Neural crest cell (in vitro differentiated cells): ENCODE measurements around the gene DYNC1H1. TPM values are rescaled to one million over a fixed set of nuclear protein-coding genes. Genes with fewer than 3 reads are reported as not detected.

ENCODE experiments used
- DNase-seq: peaks from one replicate; pipeline ENCODE4 v3.0.0; 2021; ENCODE audit warnings: low read depth, mixed read lengths, low spot score
- H3K27ac Mint-ChIP-seq: one replicate; pipeline ENCODE4 v1.8.0; 2021; ENCODE audit warnings: mild to moderate bottlenecking, mixed read lengths; ENCODE audit not compliant: unreplicated experiment
- H3K27me3 Mint-ChIP-seq: 2 replicates; pipeline ENCODE4 v1.8.0; 2021; ENCODE audit warnings: low read depth, mild to moderate bottlenecking, mixed read lengths
- H3K36me3 Mint-ChIP-seq: 2 replicates; pipeline ENCODE4 v1.8.0; 2021; ENCODE audit warnings: low read depth, mild to moderate bottlenecking, mixed read lengths
- H3K4me1 Mint-ChIP-seq: 2 replicates; pipeline ENCODE4 v1.8.0; 2021; ENCODE audit warnings: mixed read lengths
- H3K4me3 Mint-ChIP-seq: one replicate; pipeline ENCODE4 v1.8.0; 2021; ENCODE audit warnings: mild to moderate bottlenecking, mixed read lengths
- H3K9me3 Mint-ChIP-seq: 2 replicates; pipeline ENCODE4 v1.8.0; 2021; ENCODE audit warnings: mixed read lengths
- total RNA-seq: library from RNA; stranded (reverse); gene quantifications from 2 replicates; pipeline ENCODE4 v1.2.1, GENCODE V29; 2021
- TF ChIP-seq, protein P1 (sequence below): fragments of 200-600 bp; sonication (generic); conservative IDR thresholded peaks from 2 replicates; pipeline ENCODE4 v1.5.0; 2021; ENCODE audit warnings: antibody characterized with exemption, mild to moderate bottlenecking

DYNC1H1 gene
- total RNA-seq, 1 donor from 2014 or later, result 528 TPM

DNA sequence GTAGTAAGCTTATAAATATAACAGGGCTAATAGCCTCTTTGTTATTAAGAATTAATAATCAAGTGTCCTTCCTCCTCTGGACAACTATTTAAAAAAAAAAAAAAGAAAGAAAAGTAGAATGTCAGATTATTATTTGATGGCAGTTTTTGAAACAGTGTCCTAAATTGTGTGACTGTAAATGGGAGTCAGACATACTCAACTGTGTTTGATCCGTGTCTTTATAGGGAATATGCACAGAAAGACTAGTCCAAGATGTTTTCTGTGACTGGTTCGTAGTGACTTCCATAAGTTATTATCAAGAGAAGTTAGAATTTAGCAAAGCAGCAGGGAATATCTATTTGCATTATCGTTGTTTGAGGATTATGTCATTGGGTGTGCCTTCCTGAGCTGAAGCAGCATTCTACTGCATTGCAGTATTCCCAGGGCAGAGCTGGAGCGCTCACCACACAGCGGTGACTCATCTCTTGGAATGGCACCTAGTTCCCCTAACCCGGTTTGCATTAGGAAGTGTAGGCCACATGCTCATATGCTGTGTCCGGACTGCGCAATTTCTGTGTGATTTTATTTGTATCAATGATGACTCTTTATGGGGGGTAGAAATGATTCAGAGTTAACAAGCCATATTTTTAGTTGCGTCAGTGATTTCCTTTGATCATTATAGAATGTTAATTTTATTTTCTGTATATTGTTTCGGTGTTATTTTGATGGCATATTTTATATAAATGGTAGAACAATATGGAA lies 7.9 kb downstream of the DYNC1H1 start:
- TF ChIP-seq, protein P1, sequence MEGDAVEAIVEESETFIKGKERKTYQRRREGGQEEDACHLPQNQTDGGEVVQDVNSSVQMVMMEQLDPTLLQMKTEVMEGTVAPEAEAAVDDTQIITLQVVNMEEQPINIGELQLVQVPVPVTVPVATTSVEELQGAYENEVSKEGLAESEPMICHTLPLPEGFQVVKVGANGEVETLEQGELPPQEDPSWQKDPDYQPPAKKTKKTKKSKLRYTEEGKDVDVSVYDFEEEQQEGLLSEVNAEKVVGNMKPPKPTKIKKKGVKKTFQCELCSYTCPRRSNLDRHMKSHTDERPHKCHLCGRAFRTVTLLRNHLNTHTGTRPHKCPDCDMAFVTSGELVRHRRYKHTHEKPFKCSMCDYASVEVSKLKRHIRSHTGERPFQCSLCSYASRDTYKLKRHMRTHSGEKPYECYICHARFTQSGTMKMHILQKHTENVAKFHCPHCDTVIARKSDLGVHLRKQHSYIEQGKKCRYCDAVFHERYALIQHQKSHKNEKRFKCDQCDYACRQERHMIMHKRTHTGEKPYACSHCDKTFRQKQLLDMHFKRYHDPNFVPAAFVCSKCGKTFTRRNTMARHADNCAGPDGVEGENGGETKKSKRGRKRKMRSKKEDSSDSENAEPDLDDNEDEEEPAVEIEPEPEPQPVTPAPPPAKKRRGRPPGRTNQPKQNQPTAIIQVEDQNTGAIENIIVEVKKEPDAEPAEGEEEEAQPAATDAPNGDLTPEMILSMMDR, result no peak
- H3K27me3 Mint-ChIP-seq, result no peaks in the 10 kb centered on the region
- H3K4me1 Mint-ChIP-seq, result peaks cover 28% of the 10 kb centered on the region
- no peak overlapping the region for H3K27ac Mint-ChIP-seq
- H3K4me3 Mint-ChIP-seq, result no peak overlapping the region
- H3K9me3 Mint-ChIP-seq, result no peaks in the 10 kb centered on the region
- DNase-seq, result no peak
- H3K36me3 Mint-ChIP-seq, result peaks cover 6% of the 10 kb centered on the region

DNA sequence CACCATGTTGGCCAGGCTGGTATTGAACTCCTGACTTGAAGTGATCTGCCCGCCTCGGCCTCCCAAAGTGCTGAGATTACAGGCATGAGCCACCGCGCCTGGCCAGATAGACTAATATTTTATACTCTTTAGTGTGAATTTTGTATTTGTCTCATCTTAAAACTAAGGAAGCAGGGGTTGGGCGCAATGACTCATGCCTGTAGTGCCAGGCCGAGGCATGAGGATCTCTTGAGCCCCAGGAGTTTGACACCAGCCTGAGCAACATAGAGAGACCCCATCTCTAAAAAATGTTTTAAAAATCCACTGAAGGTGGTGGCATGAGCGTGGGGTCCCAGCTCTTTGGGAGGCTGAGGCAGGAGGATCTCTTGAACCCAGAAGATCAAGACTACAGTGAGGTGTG lies 9.0 kb downstream of the DYNC1H1 start:
- H3K36me3 Mint-ChIP-seq, result peaks cover 2% of the 10 kb centered on the region
- H3K27me3 Mint-ChIP-seq, result no peaks in the 10 kb centered on the region
- H3K4me3 Mint-ChIP-seq, result no peak overlapping the region
- H3K4me1 Mint-ChIP-seq, result peaks cover 23% of the 10 kb centered on the region
- H3K9me3 Mint-ChIP-seq, result no peaks in the 10 kb centered on the region
- no peak for DNase-seq
- TF ChIP-seq, protein P1, result no peak
- H3K27ac Mint-ChIP-seq, result no peak overlapping the region

DNA sequence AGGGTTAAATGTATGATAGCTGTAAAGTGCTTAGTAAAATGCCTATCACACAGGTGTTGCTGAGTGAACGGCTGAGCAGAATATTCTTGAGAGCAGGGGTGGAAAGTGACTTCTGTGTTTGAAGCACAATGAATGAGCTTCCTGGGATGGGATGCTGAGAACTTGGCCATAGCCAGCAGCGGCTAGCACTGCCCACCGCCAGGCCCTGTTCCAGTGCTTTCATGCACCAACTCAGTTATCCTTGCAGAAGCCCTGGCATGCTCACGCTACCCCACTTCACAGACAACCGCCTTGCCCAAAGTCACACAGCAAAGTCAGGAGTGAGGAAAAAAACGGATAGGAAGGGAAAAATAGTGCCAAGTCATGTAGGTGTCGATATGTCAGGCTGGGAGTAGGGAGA lies 10.9 kb downstream of the DYNC1H1 start:
- Mint-ChIP-seq H3K27me3 (no peaks in the 10 kb centered on the region), H3K9me3 (no peaks in the 10 kb centered on the region), H3K4me3 (no peak overlapping the region), H3K4me1 (peaks cover 15% of the 10 kb centered on the region), H3K27ac (peak overlapping the region; percentile 3), H3K36me3 (peaks cover 3% of the 10 kb centered on the region)
- TF ChIP-seq, protein P1, result no peak
- no peak for DNase-seq

DNA sequence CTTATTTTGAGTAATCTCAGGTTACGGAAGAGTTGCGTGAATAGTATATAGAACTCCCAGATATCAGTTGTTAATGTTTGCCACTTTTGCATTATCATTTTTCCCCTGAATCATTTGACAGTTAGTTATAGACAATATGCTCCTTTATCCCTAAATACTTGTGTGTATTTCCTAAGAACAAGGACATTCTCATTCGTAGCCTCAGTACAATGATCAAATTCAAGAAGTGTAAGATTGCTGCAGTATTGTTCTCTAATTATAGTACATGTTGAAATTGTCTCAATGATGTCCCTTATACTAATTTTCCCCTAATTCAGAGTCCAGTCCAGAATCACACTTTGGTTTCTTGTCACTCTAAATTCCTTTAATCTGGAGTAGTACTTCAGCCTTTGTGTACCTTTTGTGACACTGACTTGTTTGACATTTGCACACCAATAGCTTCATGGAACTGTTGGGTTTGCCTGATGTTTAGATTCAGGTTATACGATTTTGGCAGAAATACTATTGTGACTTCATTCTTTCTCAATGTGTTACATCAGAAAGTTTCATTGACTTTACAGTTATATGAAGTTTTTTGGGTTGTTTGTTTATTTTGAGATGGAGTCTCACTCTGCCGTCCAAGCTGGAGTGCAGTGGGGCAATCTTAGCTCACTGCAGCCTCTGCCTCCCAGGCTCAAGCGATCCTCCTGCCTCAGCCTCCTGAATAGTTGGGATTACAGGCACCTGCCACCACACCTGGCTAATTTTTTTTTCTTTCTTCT lies 13.1 kb downstream of the DYNC1H1 start:
- no peaks in the 10 kb centered on the region for H3K27me3 Mint-ChIP-seq
- TF ChIP-seq, protein P1, result no peak
- no peaks in the 10 kb centered on the region for H3K9me3 Mint-ChIP-seq
- H3K4me1 Mint-ChIP-seq, result peaks cover 5% of the 10 kb centered on the region
- no peak overlapping the region for H3K4me3 Mint-ChIP-seq
- H3K27ac Mint-ChIP-seq, result no peak overlapping the region
- DNase-seq, result no peak
- peaks cover 12% of the 10 kb centered on the region for H3K36me3 Mint-ChIP-seq

DNA sequence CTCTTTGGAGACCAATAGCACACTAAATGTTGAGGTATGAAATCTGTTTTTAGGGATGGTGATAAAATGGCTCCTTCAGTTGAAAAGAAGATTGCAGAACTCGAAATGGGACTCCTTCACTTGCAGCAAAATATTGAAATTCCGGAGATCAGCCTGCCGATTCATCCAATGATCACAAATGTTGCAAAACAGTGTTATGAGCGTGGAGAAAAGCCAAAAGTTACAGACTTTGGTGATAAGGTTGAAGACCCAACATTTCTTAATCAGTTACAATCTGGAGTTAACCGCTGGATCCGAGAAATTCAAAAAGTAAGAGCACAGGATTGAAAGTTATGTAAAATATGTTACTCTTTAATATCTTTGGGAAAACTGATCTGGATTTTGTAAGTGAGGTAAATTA lies 15.3 kb downstream of the DYNC1H1 start:
- TF ChIP-seq, protein P1, result no peak
- no peak for DNase-seq
- Mint-ChIP-seq H3K27me3 (no peaks in the 10 kb centered on the region), H3K4me3 (no peak overlapping the region), H3K36me3 (peaks cover 20% of the 10 kb centered on the region), H3K4me1 (peaks cover 3% of the 10 kb centered on the region), H3K9me3 (no peaks in the 10 kb centered on the region), H3K27ac (no peak overlapping the region)
